Stomach (tissue), 4 donors: ENCODE measurements around the gene APRT.

Source experiments
- CTCF ChIP-seq, 7 experiments: fragments of 450-650 bp in 4 of 7; fragments of 200-600 bp in 3 of 7; sonication (generic) in 3 of 7; IDR thresholded peaks; one replicate each; pipeline ENCODE4 v1.5.1; 2016 to 2019; ENCODE audit warnings: antibody characterized with exemption in 7 of 7, control low read depth in 2 of 7, mild to moderate bottlenecking in 1 of 7
- POLR2A ChIP-seq, 4 donors: fragments of 450-650 bp; IDR thresholded peaks; one replicate each; pipeline ENCODE4 v1.6.1; 2016; ENCODE audit warnings: antibody characterized with exemption in 4 of 4, control low read depth in 2 of 4, mild to moderate bottlenecking in 1 of 4, moderate library complexity in 1 of 4

- TF ChIP-seq POLR2A (IDR thresholded peaks at IDR 0.05) (no peak), CTCF (IDR thresholded peaks at IDR 0.05) (no peak)
Measured at GRCh38 chr16:88837806-88838205, 26.1 kb upstream of the APRT start.
